SK-N-SH (cell line): Measurements from ENCODE around the gene CASP7. TPM values are rescaled to one million over a fixed set of nuclear protein-coding genes. Genes with fewer than 3 reads are reported as not detected.

Experiments used
- CTCF ChIA-PET: fragments of 300-600, 350-600 bp; formaldehyde crosslinking; extraction: SDS; loops from one replicate; lab custom pipeline; 2021; lab: Yijun Ruan, JAX
- POLR2A ChIA-PET: fragments of 350-600 bp; sonication (Branson Sonifier 250); formaldehyde crosslinking; extraction: SDS; loops from one replicate; lab custom pipeline; 2020; ENCODE audit warnings: antibody characterized with exemption, inconsistent platforms; lab: Yijun Ruan, JAX
- DNase-seq: peaks from one replicate; pipeline ENCODE4 v3.0.0; 2012
- H2AFZ ChIP-seq: fragments of 200-600 bp; sonication (generic); 2 replicates; pipeline ENCODE4 v1.8.1; 2016; ENCODE audit warnings: antibody characterized with exemption, mild to moderate bottlenecking, low read depth
- H3F3A ChIP-seq: fragments of 200-600 bp; sonication (generic); replicated peaks from 2 replicates; pipeline ENCODE3; 2016; ENCODE audit warnings: antibody characterized with exemption, mild to moderate bottlenecking; ENCODE audit not compliant: insufficient read depth
- H3K27ac ChIP-seq, 2 experiments: fragments of 200-500 bp in 1 of 2; fragments of 200-600 bp in 1 of 2; sonication (Bioruptor generic) in 1 of 2; sonication (generic), shearing (Covaris generic) in 1 of 2; 2 replicates each; pipeline versions ENCODE4 v1.5.1 to v1.6.1; 2014 to 2016; ENCODE audit warnings: low read depth in 2 of 2, inconsistent platforms in 1 of 2, low read length in 1 of 2, mild to moderate bottlenecking in 1 of 2, mixed read lengths in 1 of 2
- H3K27me3 ChIP-seq: fragments of 200-600 bp; sonication (generic), shearing (Covaris generic); 2 replicates; pipeline ENCODE4 v1.6.1; 2016; ENCODE audit warnings: mixed run types; ENCODE audit not compliant: insufficient read depth
- H3K36me3 ChIP-seq, 2 experiments: fragments of 200-500 bp in 1 of 2; fragments of 200-600 bp in 1 of 2; sonication (Bioruptor generic) in 1 of 2; sonication (generic) in 1 of 2; replicated peaks in 1 of 2; 2 replicates each; pipeline versions ENCODE3 to v1.5.1; 2014 to 2016; ENCODE audit warnings: low read length in 1 of 2, mild to moderate bottlenecking in 1 of 2; ENCODE audit not compliant: insufficient read depth in 2 of 2, control insufficient read depth in 1 of 2
- H3K4me1 ChIP-seq, 2 experiments: fragments of 200-500 bp in 1 of 2; fragments of 200-600 bp in 1 of 2; sonication (Bioruptor generic) in 1 of 2; sonication (generic), shearing (Covaris generic) in 1 of 2; 2 replicates each; pipeline versions ENCODE4 v1.5.1 to v1.6.1; 2014 to 2016; ENCODE audit warnings: low read depth in 1 of 2, low read length in 1 of 2, mixed run types in 1 of 2; ENCODE audit not compliant: insufficient read depth in 2 of 2, control insufficient read depth in 1 of 2
- H3K4me2 ChIP-seq: fragments of 200-600 bp; sonication (generic), shearing (Covaris generic); 2 replicates; pipeline ENCODE4 v1.6.1; 2017; ENCODE audit warnings: mixed run types
- H3K4me3 ChIP-seq, 2 experiments: fragments of 200-500 bp in 1 of 2; fragments of 200-600 bp in 1 of 2; sonication (Bioruptor generic) in 1 of 2; sonication (generic), shearing (Covaris generic) in 1 of 2; 2 replicates each; pipeline versions ENCODE4 v1.5.1 to v1.8.1; 2014 to 2016; ENCODE audit warnings: low read depth in 2 of 2, inconsistent platforms in 1 of 2, low read length in 1 of 2, mild to moderate bottlenecking in 1 of 2, mixed read lengths in 1 of 2, moderate library complexity in 1 of 2
- H3K79me2 ChIP-seq: fragments of 200-600 bp; sonication (generic); 2 replicates; pipeline ENCODE4 v1.8.1; 2017; ENCODE audit warnings: mild to moderate bottlenecking; ENCODE audit not compliant: insufficient read depth
- H3K9ac ChIP-seq: fragments of 200-600 bp; sonication (generic); 2 replicates; pipeline ENCODE4 v1.6.1; 2017; ENCODE audit warnings: mixed run types
- H3K9me2 ChIP-seq: fragments of 200-600 bp; sonication (generic); 2 replicates; pipeline ENCODE4 v1.6.1; 2017; ENCODE audit warnings: mixed run types
- H3K9me3 ChIP-seq: fragments of 200-600 bp; sonication (generic); 2 replicates; pipeline ENCODE4 v1.6.1; 2017; ENCODE audit warnings: mixed run types, mild to moderate bottlenecking, moderate library complexity
- H4K20me1 ChIP-seq: fragments of 200-600 bp; sonication (generic); 2 replicates; pipeline ENCODE4 v1.6.1; 2017; ENCODE audit warnings: mild to moderate bottlenecking, mixed run types; ENCODE audit not compliant: insufficient read depth
- ELF1 ChIP-seq: IDR thresholded peaks from 2 replicates; pipeline ENCODE4 v1.4.0; 2012
- FOSL2 ChIP-seq: IDR thresholded peaks from 2 replicates; pipeline ENCODE4 v1.4.0; 2012; ENCODE audit warnings: low read depth, mild to moderate bottlenecking, moderate library complexity, borderline replicate concordance
- FOXJ3 ChIP-seq: sonication (generic); formaldehyde crosslinking; IDR thresholded peaks from 2 replicates; pipeline ENCODE4 v1.5.1; 2020; ENCODE audit warnings: mild to moderate bottlenecking, missing genetic modification reagents
- FOXM1 ChIP-seq: IDR thresholded peaks from 2 replicates; pipeline ENCODE4 v1.4.0; 2012; ENCODE audit warnings: low read depth, mild to moderate bottlenecking
- NRF1 ChIP-seq: IDR thresholded peaks from 2 replicates; pipeline ENCODE4 v1.6.1; 2012; ENCODE audit warnings: low read depth, mild to moderate bottlenecking, low read length
- PBX3 ChIP-seq: IDR thresholded peaks from 2 replicates; pipeline ENCODE4; 2012
- TCF12 ChIP-seq: IDR thresholded peaks from 2 replicates; pipeline ENCODE4 v1.4.0; 2012
- YY1 ChIP-seq: IDR thresholded peaks from 2 replicates; pipeline ENCODE4 v1.4.0; 2012; ENCODE audit warnings: low read depth, mild to moderate bottlenecking
- whole genome bisulfite sequencing: methylation state at CpG from one replicate; pipeline ENCODE4 v1.1.6; 2017; ENCODE audit warnings: low lambda C conversion rate; 5-methylcytosine and 5-hydroxymethylcytosine counted together
- polyA plus RNA-seq, 3 experiments: library from polyadenylated mRNA; depleted of rRNA; stranded (reverse); fragments of >200 nt; gene quantifications; 2 replicates each; pipeline ENCODE4 v1.2.3, GENCODE V29; 2012

The CASP7 gene
- polyA plus RNA-seq, 1 of the 3 experiments (the other 2 are of a cell fraction), result 15.1 TPM

- TF ChIP-seq ELF1, result no peak
- H3F3A ChIP-seq, result no peaks in the 10 kb centered on the region
- POLR2A ChIA-PET, result no interaction called here
- H4K20me1 ChIP-seq, result no peaks in the 10 kb centered on the region
- H3K9me2 ChIP-seq, result no peaks in the 10 kb centered on the region
- H3K36me3 ChIP-seq, result peaks cover 5 to 25% of the 10 kb centered on the region in 2 experiments
- no peak overlapping the region for H3K27ac ChIP-seq
- H3K79me2 ChIP-seq, result no peaks in the 10 kb centered on the region
- H3K9ac ChIP-seq, result no peak overlapping the region
- CTCF ChIA-PET, result interaction anchor here (0.9 to 1.6 kb wide), 2 partner anchors 14 to 40 kb away, joined by 3 to 8 read pairs; no protein-coding TSS in a partner anchor
- H3K4me3 ChIP-seq, result no peak overlapping the region
- no peaks in the 10 kb centered on the region for H3K4me1 ChIP-seq
- H3K4me2 ChIP-seq, result no peak overlapping the region
- no peak overlapping the region for H2AFZ ChIP-seq
- no peak for DNase-seq
- 94% methylated on average over 19 of the region's 21 CpGs for WGBS
- no peaks in the 10 kb centered on the region for H3K9me3 ChIP-seq
- H3K27me3 ChIP-seq, result no peaks in the 10 kb centered on the region
Measured at GRCh38 chr10:113718969-113719822, 39.5 kb downstream of the CASP7 start.

- ChIA-PET POLR2A (no interaction called here), CTCF (no interaction called here)
- no peaks in the 10 kb centered on the region for H3K4me1 ChIP-seq
- WGBS, result 91% methylated on average over 8 of the region's 8 CpGs
- no peaks in the 10 kb centered on the region for H3F3A ChIP-seq
- no peak overlapping the region for H2AFZ ChIP-seq
- no peak overlapping the region for H3K4me3 ChIP-seq
- no peaks in the 10 kb centered on the region for H3K79me2 ChIP-seq
- no peak for DNase-seq
- H3K9me3 ChIP-seq, result no peaks in the 10 kb centered on the region
- H3K27ac ChIP-seq, result no peak overlapping the region
- no peaks in the 10 kb centered on the region for H3K9me2 ChIP-seq
- H3K27me3 ChIP-seq, result no peaks in the 10 kb centered on the region
- H3K4me2 ChIP-seq, result no peak overlapping the region
- no peaks in the 10 kb centered on the region for H4K20me1 ChIP-seq
- H3K9ac ChIP-seq, result no peak overlapping the region
- no peak for TF ChIP-seq TCF12
- TF ChIP-seq FOXJ3, result no peak
- no peak for TF ChIP-seq YY1
- no peak for TF ChIP-seq FOXM1
- TF ChIP-seq FOSL2, result no peak
- peaks cover 12 to 30% of the 10 kb centered on the region in 2 experiments for H3K36me3 ChIP-seq
Measured at GRCh38 chr10:113720386-113720785, 40.7 kb downstream of the CASP7 start.

- no peaks in the 10 kb centered on the region for H3K9me3 ChIP-seq
- ChIA-PET POLR2A (interaction anchor here (0.6 kb wide), 1 partner anchor 1082 kb away, joined by 4 read pairs; no protein-coding TSS in a partner anchor), CTCF (interaction anchor here (0.7 to 0.9 kb wide), 2 partner anchors 22 to 28 kb away, joined by 3 read pairs; no protein-coding TSS in a partner anchor)
- H3K79me2 ChIP-seq, result no peaks in the 10 kb centered on the region
- no peak for DNase-seq
- no peak overlapping the region for H3K27ac ChIP-seq
- no peak overlapping the region for H3K4me2 ChIP-seq
- no peak overlapping the region for H3K4me3 ChIP-seq
- no peak overlapping the region for H2AFZ ChIP-seq
- H3K9me2 ChIP-seq, result no peaks in the 10 kb centered on the region
- H3K27me3 ChIP-seq, result no peaks in the 10 kb centered on the region
- no peaks in the 10 kb centered on the region for H3F3A ChIP-seq
- H3K36me3 ChIP-seq, result peaks cover 5 to 19% of the 10 kb centered on the region in 2 experiments
- TF ChIP-seq NRF1, result no peak
- no peak for TF ChIP-seq PBX3
- no peaks in the 10 kb centered on the region for H4K20me1 ChIP-seq
- H3K4me1 ChIP-seq, result no peaks in the 10 kb centered on the region
- H3K9ac ChIP-seq, result no peak overlapping the region
- 84% methylated on average over 9 of the region's 9 CpGs for WGBS
Measured at GRCh38 chr10:113732160-113732881, 52.6 kb downstream of the CASP7 start.
